Epithelial cell of esophagus (primary cell): ENCODE results near the gene PLXNC1.

ENCODE experiments used
- DNase-seq: peaks from one replicate; pipeline ENCODE4 v3.0.0; 2010; ENCODE audit warnings: low read depth
- H3K4me3 ChIP-seq: 2 replicates; pipeline ENCODE4 v1.5.1; 2011; ENCODE audit warnings: mild to moderate bottlenecking, low read length, control low read depth
- CTCF ChIP-seq: IDR thresholded peaks from 2 replicates; pipeline ENCODE4 v1.5.1; 2011; ENCODE audit warnings: low read depth, mild to moderate bottlenecking, low read length, control low read depth, inconsistent platforms; ENCODE audit not compliant: insufficient read depth; ENCODE audit errors: missing control alignments

PLXNC1 gene

GRCh38 chr12:94284046-94284445 lies 135.7 kb downstream of the PLXNC1 start:
- no peak for TF ChIP-seq CTCF
- no peak overlapping the region for H3K4me3 ChIP-seq
- DNase-seq, result no peak

GRCh38 chr12:94284859-94285258 lies 136.5 kb downstream of the PLXNC1 start:
- no peak for TF ChIP-seq CTCF
- no peak for DNase-seq
- no peak overlapping the region for H3K4me3 ChIP-seq

GRCh38 chr12:94285943-94286582 lies 137.7 kb downstream of the PLXNC1 start:
- H3K4me3 ChIP-seq, result no peak overlapping the region
- no peak for TF ChIP-seq CTCF
- DNase-seq, result no peak

- no peak for DNase-seq
- no peak overlapping the region for H3K4me3 ChIP-seq
- TF ChIP-seq CTCF, result no peak
These were observed 138.3 kb downstream of the PLXNC1 start for GRCh38 chr12:94286583-94287244.

GRCh38 chr12:94287245-94287628 lies 138.9 kb downstream of the PLXNC1 start:
- no peak for TF ChIP-seq CTCF
- no peak for DNase-seq
- H3K4me3 ChIP-seq, result no peak overlapping the region

- TF ChIP-seq CTCF, result no peak
- peak; percentile 8 for DNase-seq
- no peak overlapping the region for H3K4me3 ChIP-seq
These were observed 141.3 kb downstream of the PLXNC1 start for GRCh38 chr12:94289461-94290312.
